ENCODE results near the gene HIVEP2.
A peak's percentile ranks its signal among the peaks of the same experiment; 100 is the strongest.

The HIVEP2 gene

DNA sequence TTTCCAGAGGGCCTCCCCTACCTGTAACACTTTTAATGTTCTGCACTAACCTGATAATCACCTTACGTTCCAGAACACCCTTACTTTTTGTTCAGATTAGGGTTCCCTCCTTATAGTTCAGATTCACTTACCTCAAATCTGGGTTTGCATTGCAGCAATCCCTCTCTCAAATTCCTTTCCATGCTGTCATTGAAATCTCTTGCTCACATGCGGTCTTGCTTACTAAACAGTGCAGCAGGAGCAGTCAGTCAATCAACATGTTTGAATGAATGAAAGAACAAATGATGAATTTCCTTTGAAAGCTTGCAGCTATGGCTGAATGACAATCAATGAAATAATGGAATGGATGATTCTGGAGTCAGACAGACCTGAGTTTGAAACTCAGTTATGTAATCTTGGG, 200.1 kb downstream of the HIVEP2 start:
- Mint-ChIP-seq H3K27me3 (no peaks in the 10 kb centered on the region), H3K9me3 (no peaks in the 10 kb centered on the region), H3K4me1 (peaks cover 16% of the 10 kb centered on the region), H3K27ac (no peak overlapping the region), H3K4me3 (no peak overlapping the region), H3K36me3 (no peaks in the 10 kb centered on the region)

DNA sequence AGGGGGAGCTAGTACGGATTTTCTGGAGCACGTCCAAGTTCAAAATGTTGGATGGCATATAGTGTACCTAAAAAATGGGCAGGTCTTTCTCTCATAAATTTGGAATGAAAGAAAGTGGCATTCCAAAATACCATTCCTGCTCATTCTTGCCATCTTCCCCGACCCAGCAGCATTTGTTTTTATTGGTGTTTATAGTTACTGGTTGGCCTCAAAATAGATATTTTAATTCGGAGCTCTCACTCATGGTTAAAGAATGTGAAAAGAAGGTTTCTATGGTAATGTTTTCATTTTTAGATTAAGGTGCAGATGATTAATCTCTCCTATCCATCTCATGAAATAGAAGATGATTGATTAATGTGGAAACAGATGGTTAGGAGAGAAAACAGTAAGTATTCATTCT, 204.5 kb downstream of the HIVEP2 start:
- Mint-ChIP-seq H3K4me3 (no peak overlapping the region), H3K4me1 (no peaks in the 10 kb centered on the region), H3K36me3 (no peaks in the 10 kb centered on the region), H3K27me3 (no peaks in the 10 kb centered on the region), H3K9me3 (no peaks in the 10 kb centered on the region), H3K27ac (no peak overlapping the region)

DNA sequence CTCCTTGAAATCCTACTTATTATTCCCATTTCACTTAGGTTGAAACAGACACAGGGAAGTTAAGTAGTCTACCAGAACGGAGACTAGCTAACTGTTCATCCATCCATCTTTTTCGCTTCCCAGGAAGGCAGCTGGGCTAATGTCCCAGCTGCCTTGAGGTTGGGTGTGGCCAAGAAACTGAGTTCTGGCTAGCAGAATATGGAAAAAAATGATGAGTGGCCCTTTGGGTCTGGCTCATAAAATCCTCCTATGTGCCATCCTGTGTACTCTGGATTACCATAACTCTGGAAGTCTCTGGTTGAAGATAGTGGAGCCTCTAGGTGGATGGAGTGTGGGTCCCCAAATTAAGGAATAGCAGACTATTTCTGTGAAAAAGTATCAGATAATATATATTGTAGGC, 206.2 kb downstream of the HIVEP2 start:
- Mint-ChIP-seq H3K27me3 (no peaks in the 10 kb centered on the region), H3K27ac (no peak overlapping the region), H3K9me3 (peaks cover 3% of the 10 kb centered on the region), H3K4me3 (no peak overlapping the region), H3K36me3 (peaks cover 1% of the 10 kb centered on the region), H3K4me1 (peaks cover 4% of the 10 kb centered on the region)

DNA sequence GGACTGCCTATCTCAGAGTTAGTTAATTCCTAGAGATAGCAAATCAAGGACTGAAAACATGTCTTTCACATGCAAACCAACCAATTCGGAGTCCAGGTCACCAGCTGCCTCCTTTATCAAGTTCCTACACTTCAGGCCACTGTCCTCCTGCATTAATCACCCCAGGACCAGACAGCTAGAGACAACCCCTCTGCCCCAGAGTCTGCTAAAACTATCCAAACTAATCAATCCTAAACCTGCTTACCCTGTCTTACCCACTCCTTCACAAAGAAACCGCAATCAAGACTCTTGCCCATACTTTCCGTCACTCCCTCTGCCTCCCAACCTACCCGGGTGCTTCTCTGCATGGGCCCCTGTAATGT, 207.0 kb downstream of the HIVEP2 start:
- H3K27ac Mint-ChIP-seq = no peak overlapping the region
- H3K9me3 Mint-ChIP-seq = peaks cover 11% of the 10 kb centered on the region
- peaks cover 5% of the 10 kb centered on the region for H3K36me3 Mint-ChIP-seq
- H3K4me1 Mint-ChIP-seq = peaks cover 11% of the 10 kb centered on the region
- H3K27me3 Mint-ChIP-seq = no peaks in the 10 kb centered on the region
- no peak overlapping the region for H3K4me3 Mint-ChIP-seq

DNA sequence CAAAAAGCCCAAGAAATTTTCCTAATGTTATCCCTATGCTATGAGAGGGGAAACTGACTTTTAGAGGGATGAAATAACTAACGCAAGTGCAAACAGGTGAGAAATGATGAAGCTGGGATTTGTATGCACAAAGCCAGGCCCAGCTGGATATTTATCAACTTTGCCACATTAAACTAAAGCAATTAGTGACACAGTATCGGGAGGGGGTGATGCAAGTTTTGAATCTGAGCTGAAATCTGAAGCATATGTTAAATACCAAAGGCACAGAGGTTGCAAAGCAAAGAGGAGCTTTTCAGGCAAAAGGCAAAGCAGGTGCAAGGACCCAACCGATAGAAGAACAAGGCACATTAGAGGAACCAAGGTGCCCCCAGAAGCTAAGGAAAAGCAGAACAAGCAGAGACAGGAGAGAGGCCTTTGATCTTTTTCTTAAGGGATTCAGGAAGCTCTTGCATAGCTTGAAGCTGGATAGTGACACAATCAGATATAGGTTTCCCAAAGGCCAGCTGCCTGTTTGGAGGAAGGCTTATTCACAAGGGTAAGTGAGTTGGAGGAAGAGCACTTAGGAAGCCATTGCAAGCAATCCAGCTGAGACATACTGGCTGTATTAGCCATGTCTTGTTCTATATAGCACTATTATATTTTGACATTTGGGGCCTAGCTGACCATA, 207.5 kb downstream of the HIVEP2 start:
- Mint-ChIP-seq H3K27me3 (no peaks in the 10 kb centered on the region), H3K9me3 (peaks cover 12% of the 10 kb centered on the region), H3K27ac (no peak overlapping the region), H3K36me3 (peaks cover 5% of the 10 kb centered on the region), H3K4me1 (peaks cover 16% of the 10 kb centered on the region), H3K4me3 (no peak overlapping the region)

DNA sequence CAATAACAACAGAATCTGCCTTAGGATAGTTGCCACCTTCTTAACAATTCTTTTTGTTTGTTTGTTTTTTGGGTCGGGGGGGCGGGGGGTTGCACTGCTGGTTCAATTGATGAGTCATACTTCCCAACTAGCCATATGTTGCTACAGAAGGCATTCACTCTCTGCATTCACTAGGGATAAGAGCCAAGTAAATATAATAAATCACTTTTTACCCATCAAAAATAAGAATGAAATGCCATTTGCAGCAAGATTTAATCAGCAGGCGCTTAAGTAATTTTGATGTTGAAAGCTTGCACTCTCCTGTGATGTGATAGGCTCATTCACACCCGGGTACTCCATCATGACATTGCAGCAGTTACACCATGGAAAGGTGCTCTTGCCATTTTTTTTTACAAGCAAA, 209.8 kb downstream of the HIVEP2 start:
- Mint-ChIP-seq H3K4me1 (peaks cover 31% of the 10 kb centered on the region), H3K4me3 (no peak overlapping the region), H3K9me3 (peaks cover 12% of the 10 kb centered on the region), H3K36me3 (peaks cover 5% of the 10 kb centered on the region), H3K27ac (no peak overlapping the region), H3K27me3 (no peaks in the 10 kb centered on the region)

DNA sequence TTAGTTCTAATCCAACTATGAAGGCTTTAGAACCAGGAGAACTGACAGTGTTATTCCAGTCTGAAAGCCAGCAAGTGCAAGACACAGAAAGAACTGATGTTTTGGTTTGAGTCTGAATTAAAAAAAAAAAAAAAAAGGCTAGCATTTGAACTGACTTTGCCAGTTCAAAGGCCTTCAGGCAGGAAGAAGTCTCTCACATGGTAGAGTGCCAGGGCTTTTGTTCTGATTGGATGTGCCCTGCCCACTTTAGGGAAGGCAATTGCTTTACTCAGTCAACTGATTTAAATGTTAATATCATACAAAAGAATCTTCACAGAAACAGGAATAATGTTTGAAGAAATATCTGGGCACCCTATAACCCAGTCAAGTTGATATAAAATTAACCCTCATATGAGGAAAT, 212.2 kb downstream of the HIVEP2 start:
- H3K36me3 Mint-ChIP-seq = peaks cover 5% of the 10 kb centered on the region
- no peak overlapping the region for H3K4me3 Mint-ChIP-seq
- H3K4me1 Mint-ChIP-seq = peaks cover 54% of the 10 kb centered on the region
- no peaks in the 10 kb centered on the region for H3K27me3 Mint-ChIP-seq
- no peak overlapping the region for H3K27ac Mint-ChIP-seq
- H3K9me3 Mint-ChIP-seq = peaks cover 12% of the 10 kb centered on the region

DNA sequence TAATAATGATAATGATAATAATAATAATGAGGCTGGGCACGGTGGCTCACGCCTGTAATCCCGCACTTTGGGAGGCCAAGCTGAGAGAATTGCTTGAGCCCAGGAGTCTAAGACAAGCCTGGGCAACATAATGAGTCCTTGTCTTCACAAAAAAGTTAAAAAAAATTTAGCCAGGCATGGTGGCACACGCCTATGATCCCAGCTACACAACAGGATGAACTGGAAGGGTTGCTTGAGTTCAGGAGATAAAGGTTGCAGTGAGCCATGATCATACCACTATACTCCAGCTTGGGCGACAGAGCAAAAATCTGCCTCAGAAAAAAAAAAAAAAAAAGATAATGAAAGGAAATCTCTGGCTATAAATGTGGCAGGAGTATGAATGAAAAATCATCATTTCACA, 213.4 kb downstream of the HIVEP2 start:
- Mint-ChIP-seq H3K36me3 (peaks cover 5% of the 10 kb centered on the region), H3K4me1 (peaks cover 58% of the 10 kb centered on the region), H3K27me3 (no peaks in the 10 kb centered on the region), H3K4me3 (no peak overlapping the region), H3K9me3 (peaks cover 12% of the 10 kb centered on the region), H3K27ac (no peak overlapping the region)

DNA sequence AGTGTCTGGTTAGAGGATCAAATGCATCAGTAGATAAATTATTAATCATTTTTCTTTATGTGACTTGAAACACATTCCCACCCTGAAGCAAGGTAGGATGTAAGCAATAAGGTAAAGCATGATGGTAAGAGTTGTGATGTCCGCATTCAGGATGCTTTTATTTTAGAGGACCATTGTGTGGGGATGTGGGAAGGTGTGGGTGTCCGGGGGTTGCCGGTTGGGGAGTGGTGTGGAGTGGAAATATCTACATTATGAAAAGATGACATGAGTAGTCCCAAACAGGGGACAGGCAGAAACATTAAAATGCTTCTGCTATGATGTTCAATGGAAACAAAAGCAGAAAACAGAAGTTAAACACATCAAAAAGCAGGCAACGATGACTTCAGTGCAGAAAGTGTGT, 215.4 kb downstream of the HIVEP2 start:
- peaks cover 5% of the 10 kb centered on the region for H3K36me3 Mint-ChIP-seq
- peaks cover 12% of the 10 kb centered on the region for H3K9me3 Mint-ChIP-seq
- H3K4me1 Mint-ChIP-seq = peaks cover 64% of the 10 kb centered on the region
- no peaks in the 10 kb centered on the region for H3K27me3 Mint-ChIP-seq
- H3K4me3 Mint-ChIP-seq = peak overlapping the region; percentile 16
- H3K27ac Mint-ChIP-seq = peak overlapping the region; percentile 5

DNA sequence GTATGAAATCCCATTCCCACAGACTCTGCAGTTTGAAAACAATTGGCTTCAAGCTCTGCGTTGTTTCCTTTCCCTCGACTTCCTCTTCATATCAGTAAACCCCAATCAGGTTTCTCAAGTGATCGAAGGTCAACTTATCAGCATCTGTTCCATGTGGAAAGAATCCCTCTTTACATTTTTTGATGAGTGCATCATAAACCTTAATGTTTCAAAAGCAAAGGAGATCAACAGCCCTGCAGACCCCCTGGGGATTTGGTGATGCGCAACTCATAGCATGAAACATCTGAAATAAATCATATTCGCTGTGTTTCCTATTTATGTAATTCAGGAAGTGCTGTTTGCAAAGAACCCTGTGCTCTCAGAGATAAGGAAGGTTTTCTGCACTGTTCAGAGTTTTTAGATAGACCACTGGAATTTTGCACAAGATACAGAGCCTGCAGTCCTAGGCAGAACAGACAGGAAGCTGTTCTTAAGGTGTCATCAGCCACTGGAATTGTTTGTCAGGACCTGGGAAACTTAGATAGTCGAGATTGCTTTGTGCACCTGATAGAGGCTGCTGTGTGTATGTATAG, 216.0 kb downstream of the HIVEP2 start:
- H3K4me3 Mint-ChIP-seq = peak overlapping the region; percentile 51
- peaks cover 11% of the 10 kb centered on the region for H3K9me3 Mint-ChIP-seq
- H3K27me3 Mint-ChIP-seq = no peaks in the 10 kb centered on the region
- no peak overlapping the region for H3K27ac Mint-ChIP-seq
- H3K4me1 Mint-ChIP-seq = peaks cover 63% of the 10 kb centered on the region
- peaks cover 5% of the 10 kb centered on the region for H3K36me3 Mint-ChIP-seq

DNA sequence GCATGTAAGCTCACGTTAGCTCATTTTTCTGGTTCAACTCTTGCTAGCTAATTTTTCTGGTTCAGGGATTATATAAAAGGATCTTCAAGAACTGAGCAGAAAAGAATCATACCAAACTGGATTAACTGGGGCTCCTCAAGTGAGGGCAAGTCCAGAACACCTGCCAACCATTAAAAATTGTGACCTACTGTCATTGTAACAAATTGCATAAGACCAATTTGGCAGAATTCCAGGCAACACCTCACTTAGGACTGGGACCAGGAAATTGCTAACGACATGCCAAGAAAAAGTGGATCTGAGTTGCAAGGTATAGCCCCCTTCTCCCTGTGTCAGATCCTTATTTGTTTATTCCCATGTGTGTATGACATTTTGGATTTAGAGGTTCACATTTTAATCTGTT, 216.6 kb downstream of the HIVEP2 start:
- Mint-ChIP-seq H3K9me3 (peaks cover 5% of the 10 kb centered on the region), H3K4me3 (no peak overlapping the region), H3K27ac (no peak overlapping the region), H3K27me3 (no peaks in the 10 kb centered on the region), H3K4me1 (peaks cover 56% of the 10 kb centered on the region), H3K36me3 (peaks cover under 1% of the 10 kb centered on the region)

DNA sequence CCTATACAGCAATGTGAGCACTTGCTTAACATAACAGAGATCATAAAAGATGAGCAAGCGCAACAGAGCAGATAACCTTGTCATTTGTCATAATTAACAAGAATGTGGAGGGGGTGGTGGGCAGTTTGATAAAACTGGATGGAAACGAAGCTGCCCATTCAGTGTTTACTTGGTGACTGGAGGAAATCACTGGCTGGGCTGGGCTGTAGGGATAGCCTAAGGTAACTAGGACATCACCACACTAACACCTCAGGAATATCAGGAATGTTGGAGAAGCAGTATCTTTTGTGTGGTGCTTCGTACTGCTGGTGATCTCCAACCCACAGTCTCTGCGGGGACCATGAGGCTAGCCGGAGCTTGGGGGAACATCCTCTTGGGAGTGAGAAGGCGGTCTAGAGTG, 218.4 kb downstream of the HIVEP2 start:
- H3K27me3 Mint-ChIP-seq = no peaks in the 10 kb centered on the region
- H3K4me3 Mint-ChIP-seq = no peak overlapping the region
- H3K9me3 Mint-ChIP-seq = no peaks in the 10 kb centered on the region
- H3K36me3 Mint-ChIP-seq = no peaks in the 10 kb centered on the region
- H3K4me1 Mint-ChIP-seq = peaks cover 39% of the 10 kb centered on the region
- no peak overlapping the region for H3K27ac Mint-ChIP-seq

DNA sequence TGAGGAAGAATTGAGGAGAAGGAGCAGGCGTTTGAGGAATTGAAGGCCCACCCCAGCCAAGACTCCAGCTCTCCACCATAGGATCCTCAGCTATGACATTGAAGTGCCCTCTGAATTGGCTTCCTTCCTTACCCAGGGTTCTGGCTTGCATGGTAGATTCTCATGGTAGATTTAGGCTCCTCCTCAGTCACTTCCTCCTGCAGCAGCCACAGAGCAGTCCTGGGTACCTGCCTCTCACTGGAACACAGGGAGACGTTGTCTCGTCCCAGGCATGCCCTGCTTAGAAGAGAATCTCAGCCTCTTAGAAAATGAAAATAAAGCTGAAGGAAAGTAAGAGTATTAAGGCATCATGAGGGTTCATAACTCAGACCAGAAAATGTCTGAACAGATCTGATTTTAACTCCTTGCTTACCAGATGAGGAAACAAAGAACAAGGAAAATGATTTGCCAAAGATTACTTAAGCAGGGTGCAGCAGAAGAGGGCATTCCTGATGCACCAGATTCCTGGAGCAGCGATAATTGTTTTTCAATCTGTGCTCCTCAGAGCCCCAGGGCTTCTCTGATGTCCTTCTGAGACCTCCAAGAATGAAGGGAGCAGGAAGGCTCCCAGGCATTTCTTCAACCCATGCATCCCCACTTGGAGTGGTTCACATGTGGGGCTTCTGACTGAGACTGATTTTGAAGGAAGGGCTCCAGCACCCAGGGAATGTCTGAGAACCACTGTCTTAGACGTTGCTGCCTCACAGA, 219.8 kb downstream of the HIVEP2 start:
- peaks cover 7% of the 10 kb centered on the region for H3K9me3 Mint-ChIP-seq
- no peak overlapping the region for H3K4me3 Mint-ChIP-seq
- no peaks in the 10 kb centered on the region for H3K36me3 Mint-ChIP-seq
- no peaks in the 10 kb centered on the region for H3K27me3 Mint-ChIP-seq
- H3K27ac Mint-ChIP-seq = no peak overlapping the region
- H3K4me1 Mint-ChIP-seq = peaks cover 33% of the 10 kb centered on the region

DNA sequence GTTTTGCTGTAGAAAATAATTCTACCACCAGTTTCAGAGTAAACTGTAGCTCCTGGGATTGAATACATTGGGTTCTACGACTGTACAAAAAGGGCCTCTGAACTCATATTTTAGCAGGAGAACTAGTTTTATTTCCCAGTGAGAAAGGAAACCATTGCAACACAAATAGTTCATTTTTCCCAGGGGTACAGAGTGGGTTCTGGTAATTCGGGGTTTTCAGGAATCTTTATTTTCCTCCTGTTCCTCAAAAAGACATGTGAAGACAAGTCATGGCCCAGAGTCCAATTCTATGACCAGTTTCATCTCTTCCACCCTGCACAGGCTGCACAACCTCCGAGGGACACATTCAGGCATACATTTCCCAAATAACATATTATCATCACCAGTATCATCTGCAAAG, 222.1 kb downstream of the HIVEP2 start:
- Mint-ChIP-seq H3K9me3 (peaks cover 19% of the 10 kb centered on the region), H3K27me3 (no peaks in the 10 kb centered on the region), H3K27ac (no peak overlapping the region), H3K36me3 (peaks cover 6% of the 10 kb centered on the region), H3K4me3 (no peak overlapping the region), H3K4me1 (peaks cover 10% of the 10 kb centered on the region)

DNA sequence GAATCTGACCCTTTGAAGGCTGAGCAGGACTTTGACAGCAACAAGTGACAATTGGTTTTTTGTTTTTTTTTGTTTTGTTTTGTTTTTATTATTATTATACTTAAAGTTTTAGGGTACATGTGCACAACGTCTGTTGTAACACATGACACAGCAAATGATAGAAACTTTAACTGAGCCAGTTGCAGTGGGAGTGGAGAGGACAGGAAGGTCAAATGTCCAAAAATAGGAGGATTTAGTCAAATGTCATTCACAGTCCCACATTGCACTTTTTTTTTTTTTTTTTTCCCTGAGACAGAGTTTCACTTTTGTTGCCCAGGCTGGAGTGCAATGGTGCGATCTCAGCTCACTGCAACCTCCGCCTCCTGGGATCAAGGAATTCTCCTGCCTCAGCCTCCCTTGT, 223.0 kb downstream of the HIVEP2 start:
- H3K9me3 Mint-ChIP-seq = peaks cover 19% of the 10 kb centered on the region

DNA sequence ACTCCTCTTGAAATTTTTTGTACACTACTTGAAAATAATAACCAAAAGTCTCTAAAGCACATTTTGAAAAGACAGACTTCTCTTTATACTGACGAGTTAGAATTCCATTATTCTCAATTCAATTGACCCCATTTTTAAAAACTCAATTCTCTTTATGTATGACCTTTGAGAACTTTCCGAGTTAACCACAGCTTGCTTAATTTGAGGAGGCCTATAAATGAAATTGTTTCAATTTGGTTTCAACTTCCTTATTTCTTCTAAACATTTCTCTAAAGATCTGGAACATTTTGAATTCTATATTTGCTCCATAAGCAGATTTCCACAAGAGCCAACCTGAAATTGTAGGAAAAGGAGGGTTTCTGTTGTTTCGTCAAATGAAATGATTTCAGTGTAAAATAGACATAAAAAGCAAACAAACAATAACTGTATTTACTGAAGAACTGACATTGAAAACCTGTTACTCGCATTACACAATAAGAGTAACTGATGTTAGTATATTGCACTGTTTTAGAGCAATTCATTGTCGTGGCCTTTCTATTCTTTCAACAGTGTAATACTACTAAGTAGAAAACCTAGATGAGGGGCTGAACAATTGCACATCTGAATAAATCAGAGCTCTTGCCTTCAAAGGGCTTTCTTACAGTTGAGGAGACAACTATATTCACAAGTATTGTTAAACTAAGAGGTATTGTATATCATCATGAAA, 223.6 kb downstream of the HIVEP2 start:
- H3K27ac Mint-ChIP-seq = no peak overlapping the region
- H3K27me3 Mint-ChIP-seq = no peaks in the 10 kb centered on the region
- peaks cover 19% of the 10 kb centered on the region for H3K9me3 Mint-ChIP-seq
- H3K4me1 Mint-ChIP-seq = peaks cover 9% of the 10 kb centered on the region
- H3K4me3 Mint-ChIP-seq = no peak overlapping the region
- peaks cover 8% of the 10 kb centered on the region for H3K36me3 Mint-ChIP-seq

More for the DNA sequence above, 223.0 kb downstream of the HIVEP2 start:
- H3K4me1 Mint-ChIP-seq = peaks cover 9% of the 10 kb centered on the region
- no peak overlapping the region for H3K27ac Mint-ChIP-seq
- H3K4me3 Mint-ChIP-seq = no peak overlapping the region
- H3K36me3 Mint-ChIP-seq = peaks cover 8% of the 10 kb centered on the region
- H3K27me3 Mint-ChIP-seq = no peaks in the 10 kb centered on the region
